HEK293T (cell line): ENCODE measurements around the gene MFSD6.

Source experiments
- CTCF ChIA-PET: fragments of 350-600 bp; formaldehyde crosslinking; extraction: SDS; loops from one replicate; lab custom pipeline; 2021; ENCODE audit warnings: antibody characterized with exemption, inconsistent platforms; lab: Yijun Ruan, JAX
- POLR2A ChIA-PET: fragments of 350-600 bp; formaldehyde crosslinking; extraction: SDS; loops from one replicate; lab custom pipeline; 2020; ENCODE audit warnings: antibody characterized with exemption, inconsistent platforms; lab: Yijun Ruan, JAX
- DNase-seq: peaks from one replicate; pipeline ENCODE4 v3.0.0; 2012; ENCODE audit warnings: mixed read lengths; ENCODE audit errors: extremely low spot score
- ARNT ChIP-seq: fragments of 450-650 bp; IDR thresholded peaks from 2 replicates; pipeline ENCODE4 v1.6.1; 2017; ENCODE audit warnings: mild to moderate bottlenecking
- BHLHE40 ChIP-seq: fragments of 450-650 bp; IDR thresholded peaks from 2 replicates; pipeline ENCODE4 v1.6.1; 2016; ENCODE audit warnings: mild to moderate bottlenecking, moderate library complexity, borderline replicate concordance
- CTBP1 ChIP-seq: fragments of 450-650 bp; IDR thresholded peaks from 2 replicates; pipeline ENCODE4 v1.6.1; 2016; ENCODE audit warnings: borderline replicate concordance
- ELF4 ChIP-seq: fragments of 450-650 bp; IDR thresholded peaks from 2 replicates; pipeline ENCODE4 v1.6.1; 2017; ENCODE audit warnings: antibody characterized with exemption
- FOXA1 ChIP-seq: fragments of 450-650 bp; IDR thresholded peaks from 2 replicates; pipeline ENCODE4 v1.6.1; 2016; ENCODE audit warnings: mild to moderate bottlenecking
- FOXK2 ChIP-seq: fragments of 450-650 bp; IDR thresholded peaks from 2 replicates; pipeline ENCODE4 v1.6.1; 2016; ENCODE audit warnings: mild to moderate bottlenecking
- FOXM1 ChIP-seq: fragments of 450-650 bp; IDR thresholded peaks from 2 replicates; pipeline ENCODE4 v1.6.1; 2017; ENCODE audit warnings: mild to moderate bottlenecking, borderline replicate concordance
- HDGF ChIP-seq: fragments of 450-650 bp; IDR thresholded peaks from 2 replicates; pipeline ENCODE4 v1.6.1; 2017; ENCODE audit warnings: antibody characterized with exemption, borderline replicate concordance
- L3MBTL2 ChIP-seq: fragments of 450-650 bp; conservative IDR thresholded peaks from 2 replicates; pipeline ENCODE4 v1.6.1; 2016; ENCODE audit warnings: mild to moderate bottlenecking
- LEF1 ChIP-seq: fragments of 450-650 bp; IDR thresholded peaks from 2 replicates; pipeline ENCODE4 v1.6.1; 2017; ENCODE audit warnings: mild to moderate bottlenecking, borderline replicate concordance
- NFRKB ChIP-seq: fragments of 450-650 bp; IDR thresholded peaks from 2 replicates; pipeline ENCODE4 v1.6.1; 2016; ENCODE audit warnings: mild to moderate bottlenecking, moderate library complexity
- PKNOX1 ChIP-seq: fragments of 450-650 bp; IDR thresholded peaks from 2 replicates; pipeline ENCODE4 v1.6.1; 2016
- SP1 ChIP-seq: fragments of 450-650 bp; IDR thresholded peaks from 2 replicates; pipeline ENCODE4 v1.6.1; 2017
- SUZ12 ChIP-seq: fragments of 450-650 bp; IDR thresholded peaks from 2 replicates; pipeline ENCODE4 v1.6.1; 2016; ENCODE audit warnings: mild to moderate bottlenecking
- TARDBP ChIP-seq: fragments of 450-650 bp; IDR thresholded peaks from 2 replicates; pipeline ENCODE4 v1.6.1; 2016
- ZNF384 ChIP-seq: fragments of 450-650 bp; IDR thresholded peaks from 2 replicates; pipeline ENCODE4 v1.6.1; 2016

MFSD6 gene

GRCh38 chr2:190457256-190457655, 49.1 kb downstream of the MFSD6 start:
- no peak for TF ChIP-seq HDGF
- TF ChIP-seq FOXM1: no peak
- TF ChIP-seq LEF1: no peak
- TF ChIP-seq FOXK2: no peak
- TF ChIP-seq TARDBP: no peak
- no peak for TF ChIP-seq PKNOX1
- ChIA-PET POLR2A (no interaction called here), CTCF (no interaction called here)
- no peak for DNase-seq

- DNase-seq: no peak
- ChIA-PET POLR2A (no interaction called here), CTCF (no interaction called here)
- TF ChIP-seq ZNF384: no peak
- no peak for TF ChIP-seq SP1
- no peak for TF ChIP-seq NFRKB
- TF ChIP-seq ELF4: no peak
- no peak for TF ChIP-seq L3MBTL2
- no peak for TF ChIP-seq HDGF
- no peak for TF ChIP-seq TARDBP
- TF ChIP-seq FOXK2: no peak
- no peak for TF ChIP-seq FOXM1
- TF ChIP-seq ARNT: no peak
- TF ChIP-seq BHLHE40: no peak
- no peak for TF ChIP-seq SUZ12
- TF ChIP-seq PKNOX1: no peak
- TF ChIP-seq CTBP1: no peak
- TF ChIP-seq LEF1: no peak
- TF ChIP-seq FOXA1: no peak
These were observed 50.4 kb downstream of the MFSD6 start for GRCh38 chr2:190458352-190459107.

- no peak for DNase-seq
- TF ChIP-seq SUZ12 (no peak), ELF4 (no peak), FOXM1 (no peak), FOXK2 (no peak), PKNOX1 (no peak), ZNF384 (no peak), HDGF (no peak), L3MBTL2 (no peak), NFRKB (no peak), SP1 (no peak), FOXA1 (no peak), LEF1 (no peak), BHLHE40 (no peak), TARDBP (no peak), CTBP1 (no peak)
- ChIA-PET POLR2A (no interaction called here), CTCF (no interaction called here)
These were observed 51.7 kb downstream of the MFSD6 start for GRCh38 chr2:190459881-190460280.

GRCh38 chr2:190460487-190460886, 52.3 kb downstream of the MFSD6 start:
- POLR2A ChIA-PET: no interaction called here
- DNase-seq: no peak
- TF ChIP-seq BHLHE40 (no peak), HDGF (no peak), FOXM1 (no peak), NFRKB (no peak), SUZ12 (no peak), PKNOX1 (no peak), L3MBTL2 (no peak), SP1 (no peak)
- CTCF ChIA-PET: no interaction called here

- ChIA-PET CTCF (no interaction called here), POLR2A (no interaction called here)
- DNase-seq: no peak
- TF ChIP-seq SP1 (no peak), LEF1 (no peak)
These were observed 54.0 kb downstream of the MFSD6 start for GRCh38 chr2:190462181-190462580.

GRCh38 chr2:190462611-190463010, 54.5 kb downstream of the MFSD6 start:
- ChIA-PET POLR2A (no interaction called here), CTCF (no interaction called here)
- DNase-seq: no peak
- TF ChIP-seq NFRKB (no peak), FOXM1 (no peak), CTBP1 (no peak), FOXK2 (no peak), HDGF (no peak), L3MBTL2 (no peak), FOXA1 (no peak), ARNT (no peak), BHLHE40 (no peak), PKNOX1 (no peak), SP1 (no peak), SUZ12 (no peak), ZNF384 (no peak), TARDBP (no peak), LEF1 (no peak), ELF4 (no peak)
